ENCODE data around the gene SEC22C.
"Not testable (repeated sequence)": the region's sequence is repeated elsewhere in the genome, so short reads cannot be mapped to it uniquely, and the experiment has no call there.

The SEC22C gene

GRCh38 chr3:42579346-42579745 lies 2.4 kb downstream of the SEC22C start:
- DNase-seq, result not testable (repeated sequence)

GRCh38 chr3:42578054-42578453 lies 3.7 kb downstream of the SEC22C start:
- no peak for DNase-seq

GRCh38 chr3:42575137-42575741 lies 6.5 kb downstream of the SEC22C start:
- DNase-seq, result no peak

GRCh38 chr3:42572278-42572677 lies 9.5 kb downstream of the SEC22C start:
- DNase-seq, result peak in 1 of 3 experiments; percentile 1

GRCh38 chr3:42569593-42570142 lies 12.1 kb downstream of the SEC22C start:
- peak in 2 of 3 experiments; percentile 1 to 51 for DNase-seq

GRCh38 chr3:42562047-42562907 lies 19.5 kb downstream of the SEC22C start:
- DNase-seq, result no peak

- peak in 1 of 3 experiments; percentile 25 for DNase-seq
Observed at GRCh38 chr3:42557854-42558253, 23.9 kb downstream of the SEC22C start.

- DNase-seq, result not testable (repeated sequence)
Observed at GRCh38 chr3:42556817-42557216, 24.9 kb downstream of the SEC22C start.

- DNase-seq, result no peak
Observed at GRCh38 chr3:42556089-42556632, 25.6 kb downstream of the SEC22C start.

- DNase-seq, result no peak
Observed at GRCh38 chr3:42552830-42553229, 28.9 kb downstream of the SEC22C start.

- DNase-seq, result no peak
Observed at GRCh38 chr3:42550250-42550649, 31.5 kb downstream of the SEC22C start.

- DNase-seq, result no peak
Observed at GRCh38 chr3:42549131-42549530, 32.6 kb downstream of the SEC22C start.

GRCh38 chr3:42547401-42547945 lies 34.3 kb downstream of the SEC22C start:
- peak; percentile 6 to 46 (median 9) for DNase-seq

GRCh38 chr3:42546691-42547213 lies 35.0 kb downstream of the SEC22C start:
- DNase-seq, result no peak

GRCh38 chr3:42545284-42545900 lies 36.4 kb downstream of the SEC22C start:
- DNase-seq, result peak in 1 of 3 experiments; percentile 48

- DNase-seq, result peak; percentile 6 to 87 (median 57)
Observed at GRCh38 chr3:42544492-42545283, 37.1 kb downstream of the SEC22C start.

- peak in 1 of 3 experiments; percentile 0 for DNase-seq
Observed at GRCh38 chr3:42541079-42541478, 40.7 kb downstream of the SEC22C start.

GRCh38 chr3:42539871-42540714 lies 41.7 kb downstream of the SEC22C start:
- peak; percentile 1 to 44 (median 24) for DNase-seq

GRCh38 chr3:42537350-42537749 lies 44.4 kb downstream of the SEC22C start:
- no peak for DNase-seq

GRCh38 chr3:42535981-42536784 lies 45.6 kb downstream of the SEC22C start:
- DNase-seq, result no peak

All from NCI-H1417 (cell line).